NCI-H82 (cell line): ENCODE data around the gene AGL.
"Not testable (repeated sequence)": the region's sequence is repeated elsewhere in the genome, so short reads cannot be mapped to it uniquely, and the experiment has no call there.

Source experiments
- DNase-seq: peaks from one replicate; lab custom pipeline; 2025; lab: John Stamatoyannopoulos, UW

Gene AGL

GRCh38 chr1:99943223-99943794, 93.1 kb downstream of the AGL start:
- DNase-seq: peak; percentile 88

DNA sequence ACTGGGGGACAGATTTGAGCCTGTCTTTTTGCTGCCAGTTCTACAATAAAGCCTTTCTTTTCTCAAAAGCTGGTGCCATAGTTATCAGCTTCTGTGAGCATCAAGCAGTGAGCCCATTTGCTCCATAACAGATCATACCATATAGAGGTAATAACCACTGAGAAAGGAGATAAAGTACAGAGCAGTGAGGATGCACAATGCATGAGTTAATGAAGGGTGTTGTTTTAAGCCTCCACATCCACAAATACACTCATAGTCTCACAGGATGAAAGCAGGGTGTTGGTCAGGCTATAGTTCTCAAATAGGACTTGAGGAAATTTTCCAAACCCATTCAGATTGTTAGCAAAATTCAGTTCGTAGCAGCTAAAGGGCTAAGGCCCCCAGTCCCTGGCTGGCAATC, 94.0 kb downstream of the AGL start:
- no peak for DNase-seq

- no peak for DNase-seq
These were observed 95.0 kb downstream of the AGL start for GRCh38 chr1:99945174-99945573.

GRCh38 chr1:99950486-99950885, 100.3 kb downstream of the AGL start:
- no peak for DNase-seq

DNA sequence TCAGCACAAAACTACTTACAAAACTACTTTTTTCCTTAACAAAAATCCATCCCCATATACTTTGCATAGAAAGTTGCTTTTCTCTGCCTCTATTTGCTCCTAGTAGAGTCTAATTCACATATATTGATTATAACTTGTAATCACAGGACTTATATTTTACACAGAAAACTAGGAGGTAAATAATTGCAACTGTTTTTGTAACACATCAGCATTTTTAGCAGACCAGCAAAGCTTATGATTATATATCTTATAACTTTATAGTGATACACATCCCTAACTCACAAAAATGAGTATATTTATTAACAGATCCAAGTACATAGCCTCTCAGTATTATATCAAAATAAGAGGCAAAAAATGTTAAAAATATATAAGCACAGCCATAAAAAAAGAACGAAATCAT, 102.4 kb downstream of the AGL start:
- DNase-seq: no peak

GRCh38 chr1:99955375-99955774, 105.2 kb downstream of the AGL start:
- DNase-seq: no peak

- DNase-seq: no peak
These were observed 106.6 kb downstream of the AGL start for GRCh38 chr1:99956755-99957154.

- no peak for DNase-seq
These were observed 107.7 kb downstream of the AGL start for GRCh38 chr1:99957818-99958217.

- DNase-seq: not testable (repeated sequence)
These were observed 109.1 kb downstream of the AGL start for GRCh38 chr1:99959189-99959705.

DNA sequence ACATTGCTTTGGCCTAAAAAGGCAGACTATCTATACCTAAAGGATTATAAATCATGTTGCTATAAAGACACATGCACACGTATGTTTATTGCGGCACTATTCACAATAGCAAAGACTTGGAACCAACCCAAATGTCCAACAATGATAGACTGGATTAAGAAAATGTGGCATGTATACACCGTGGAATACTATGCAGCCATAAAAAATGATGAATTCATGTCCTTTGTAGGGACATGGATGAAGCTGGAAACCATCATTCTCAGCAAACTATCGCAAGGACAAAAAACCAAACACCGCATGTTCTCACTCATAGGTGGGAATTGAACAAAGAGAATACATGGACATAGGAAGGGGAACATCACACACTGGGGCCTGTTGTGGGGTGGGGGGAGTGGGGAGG, 110.1 kb downstream of the AGL start:
- not testable (repeated sequence) for DNase-seq

DNA sequence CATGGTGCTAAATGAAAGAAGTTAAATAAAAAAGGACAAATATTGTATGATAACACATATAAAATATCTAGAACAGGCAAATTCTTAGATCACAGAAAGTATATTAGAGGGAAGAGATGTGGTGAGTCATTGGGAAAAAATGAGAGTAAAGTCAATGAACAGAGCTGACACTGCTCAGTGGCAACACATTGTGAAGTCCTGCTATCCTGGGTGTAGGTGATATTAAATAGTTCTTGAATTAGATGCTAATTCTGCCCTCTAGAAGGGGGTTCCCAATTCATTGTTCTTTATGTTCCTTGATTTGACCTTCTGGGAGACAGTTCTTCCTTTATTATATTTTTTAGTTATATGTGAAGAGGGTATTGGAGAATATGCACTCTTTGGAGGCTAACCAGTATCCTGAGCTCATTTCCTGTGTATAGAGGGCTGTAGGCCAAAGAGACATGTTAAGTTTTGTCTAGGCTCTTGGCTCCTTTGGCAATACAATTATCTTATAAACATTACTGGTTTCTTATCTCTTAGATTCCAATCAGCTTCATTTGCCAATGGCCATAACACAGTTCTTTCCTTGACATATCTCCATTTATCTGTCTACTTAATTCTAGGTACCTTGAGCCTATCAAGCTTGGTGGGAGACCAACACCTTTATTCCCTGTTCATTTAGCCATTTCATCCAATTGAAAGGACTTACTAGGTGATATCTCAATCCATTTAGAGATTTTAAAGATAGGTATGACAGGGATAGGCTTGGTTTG, 113.1 kb downstream of the AGL start:
- DNase-seq: no peak

- no peak for DNase-seq
These were observed 114.6 kb downstream of the AGL start for GRCh38 chr1:99964806-99965205.

DNA sequence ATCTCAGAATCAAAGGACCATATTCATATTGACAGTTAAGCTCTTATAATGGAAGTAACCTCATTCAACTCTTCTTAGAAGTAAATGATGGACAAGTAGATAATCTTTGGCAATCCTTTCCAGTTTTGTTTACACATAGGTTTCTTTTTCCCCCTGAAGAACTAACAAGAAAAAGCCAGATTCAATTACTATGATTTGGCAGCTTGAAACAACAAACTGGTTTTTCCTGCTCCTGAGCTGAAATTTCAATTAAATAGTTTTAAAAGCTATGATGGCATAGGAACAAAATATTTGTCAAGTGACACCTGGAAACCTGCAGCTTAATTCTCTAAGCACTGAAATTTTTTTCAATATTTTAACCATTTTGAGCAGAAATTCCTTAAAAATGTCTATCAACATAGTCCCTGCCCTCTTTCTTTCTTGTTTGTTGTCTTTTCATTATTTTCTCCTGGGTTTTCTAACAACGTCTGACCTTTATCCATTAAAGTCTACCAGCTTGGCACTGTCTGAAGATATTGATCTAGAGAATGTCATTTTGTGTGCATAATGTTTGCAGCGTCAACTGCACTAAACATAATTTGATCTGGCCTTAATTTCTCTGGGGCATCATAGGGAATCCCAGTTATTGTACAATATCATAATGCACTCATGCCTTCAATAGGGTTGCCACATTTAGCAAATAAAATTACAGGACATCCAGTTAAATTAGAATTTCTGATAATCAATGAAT, 115.7 kb downstream of the AGL start:
- DNase-seq: no peak

DNA sequence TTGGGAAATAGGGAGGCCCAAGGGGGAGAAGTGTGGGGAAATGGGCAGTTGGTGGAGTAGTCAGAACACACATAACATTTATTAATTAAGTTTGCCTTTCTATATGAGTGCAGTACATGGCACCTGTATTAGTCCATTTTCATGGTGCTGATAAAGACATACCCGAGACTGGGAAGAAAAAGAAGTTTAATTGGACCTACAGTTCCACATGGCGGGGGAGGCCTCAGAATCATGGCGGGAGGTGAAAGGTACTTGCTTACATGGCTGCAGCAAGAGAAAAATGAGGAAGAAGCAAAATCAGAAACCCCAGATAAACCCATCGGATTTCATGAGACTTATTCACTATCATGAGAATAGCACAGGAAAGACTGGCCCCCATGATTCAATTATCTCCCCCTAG, 118.1 kb downstream of the AGL start:
- no peak for DNase-seq

DNA sequence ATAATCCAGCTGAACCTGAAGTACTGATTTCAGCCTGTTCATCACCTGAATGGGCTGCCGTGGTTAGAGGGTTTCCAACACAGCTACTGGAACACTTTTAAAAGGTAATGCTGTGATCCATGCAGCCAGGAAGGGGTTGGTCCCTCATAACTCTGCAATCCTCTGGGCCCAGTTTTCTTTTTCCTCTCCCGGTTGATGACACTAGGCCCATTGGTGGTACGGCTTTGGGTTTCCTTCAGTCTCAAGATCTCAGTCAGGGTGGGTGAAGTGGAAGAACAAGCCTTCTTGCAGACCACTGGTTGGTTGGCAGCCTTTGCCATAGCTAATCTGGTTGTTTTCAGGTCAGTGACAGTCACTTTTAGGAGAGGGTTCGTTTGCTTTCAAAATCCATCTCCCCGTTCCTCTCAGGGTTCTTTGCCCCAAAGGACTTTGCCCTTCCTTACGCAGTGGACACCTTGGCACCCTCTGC, 119.1 kb downstream of the AGL start:
- DNase-seq: peak; percentile 67

DNA sequence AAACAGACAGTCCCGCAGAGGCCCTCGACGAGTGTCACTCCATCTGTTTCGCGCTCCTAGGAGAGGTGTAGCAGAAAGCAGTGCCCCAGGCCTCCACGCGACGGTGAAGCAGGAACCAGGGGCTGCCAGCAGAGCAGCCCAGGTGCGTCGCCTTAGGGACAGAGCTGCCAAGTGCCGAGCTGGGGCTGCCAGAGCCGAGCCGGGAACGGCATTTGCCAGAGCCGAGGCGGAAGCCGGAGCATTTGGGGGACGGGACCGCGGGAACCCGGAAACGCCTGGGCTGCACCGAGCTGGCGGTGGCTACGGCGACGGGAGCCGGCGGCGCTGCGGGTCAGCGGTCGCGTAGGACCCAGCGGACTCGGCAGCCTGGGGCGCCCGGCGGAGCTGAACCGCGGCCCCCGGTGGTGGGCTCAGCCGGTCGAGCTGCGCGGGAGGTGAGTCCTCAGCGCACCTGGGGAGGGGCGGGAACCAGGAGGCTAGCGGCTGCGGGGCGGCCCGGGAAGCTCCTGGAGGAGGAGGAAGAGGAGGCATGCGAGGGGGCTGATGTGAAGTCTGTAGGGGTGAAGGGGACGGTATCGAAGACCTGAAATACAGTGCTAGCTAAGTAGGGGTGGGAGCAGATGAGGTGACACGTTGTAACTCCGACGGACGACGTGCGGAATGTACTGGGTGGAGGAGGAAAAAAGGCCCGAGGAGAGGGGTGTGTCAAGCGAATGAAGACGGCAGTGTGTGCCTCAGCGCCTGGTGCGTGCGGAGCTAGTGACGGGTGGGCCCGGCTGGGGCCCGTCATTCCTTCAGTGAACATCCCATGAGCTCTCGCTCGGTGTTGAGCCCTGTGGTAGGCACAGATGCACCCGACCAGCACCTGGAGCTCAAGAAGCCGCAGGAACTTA, 119.8 kb downstream of the AGL start, which contains the start of gene SLC35A3:
Gene SLC35A3 (plus strand): TSS at position 268 of the 893 bp plus-strand sequence. CDS start 23,559 bp downstream, outside the sequence.
- DNase-seq: peak; percentile 90

DNA sequence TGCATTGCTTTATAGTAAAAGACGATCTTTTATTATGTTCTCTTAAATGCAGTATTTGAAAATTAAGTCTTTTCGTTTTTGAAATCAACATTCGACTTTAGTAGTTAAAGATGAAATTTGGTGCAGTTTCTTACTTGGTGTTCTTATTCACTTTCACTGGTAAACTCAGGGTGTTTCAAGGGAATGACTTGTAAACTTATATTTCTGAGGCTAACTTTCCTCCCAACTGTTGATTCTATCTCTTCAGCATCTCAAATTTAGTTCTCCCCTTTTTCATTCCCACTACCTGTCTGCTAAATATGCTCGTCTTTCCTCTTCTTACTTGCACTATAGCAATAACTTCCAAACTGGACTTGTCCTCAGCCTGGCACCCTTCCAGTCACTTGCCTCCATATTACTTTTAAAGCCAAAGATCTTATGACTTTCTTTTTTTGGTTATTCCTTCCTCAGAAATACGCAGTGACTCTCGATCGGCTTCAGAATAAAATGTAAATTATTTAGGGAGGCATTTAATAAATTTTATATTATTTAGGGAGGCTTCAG, 120.6 kb downstream of the AGL start:
- DNase-seq: no peak

DNA sequence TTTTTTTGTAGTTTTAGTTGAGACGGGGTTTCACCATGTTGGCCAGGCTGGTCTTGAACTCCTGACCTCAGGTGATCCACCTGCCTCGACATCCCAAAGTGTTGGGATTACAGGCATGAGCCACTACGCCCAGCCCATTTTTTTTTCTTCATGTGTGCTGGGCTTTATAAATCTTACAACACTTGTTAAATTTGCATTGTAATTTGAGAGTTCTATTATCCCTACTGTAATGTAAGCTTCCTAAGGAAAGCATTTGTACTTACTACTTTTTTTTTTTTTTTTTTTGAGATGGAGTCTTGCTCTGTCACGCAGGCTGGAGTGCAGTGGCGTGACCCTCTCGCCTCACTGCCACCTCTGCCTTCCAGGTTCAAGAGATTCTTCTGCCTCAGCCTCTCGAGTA, 121.9 kb downstream of the AGL start:
- not testable (repeated sequence) for DNase-seq
